HepG2 (cell line): Measurements from ENCODE around the gene MASP2. TPM values are rescaled to one million over a fixed set of nuclear protein-coding genes. Genes with fewer than 3 reads are reported as not detected.
A peak's percentile ranks its signal among the peaks of the same experiment; 100 is the strongest.

ENCODE experiments used
- ATAC-seq: fragments of 200-7000 bp; cut with Tn5 transposase; 3 replicates; pipeline ENCODE4 v1.9.1; 2020; ENCODE audit warnings: mild to moderate bottlenecking, moderate library complexity
- BruUV-seq: library from RNA; stranded (reverse); fragments of 400-500 nt; replicated peaks from 2 replicates; lab custom pipeline; 2021; lab: Mats Ljungman, UMichigan
- CTCF ChIA-PET: fragments of 300-600 bp; formaldehyde crosslinking; extraction: SDS; loops from one replicate; lab custom pipeline; 2021; ENCODE audit warnings: low total read pairs, inconsistent platforms, low intra/inter-chr PET ratio; lab: Yijun Ruan, JAX
- POLR2A ChIA-PET: fragments of 350-600 bp; sonication (Branson Sonifier 250); formaldehyde crosslinking; loops from one replicate; lab custom pipeline; 2020; ENCODE audit warnings: antibody characterized with exemption, inconsistent platforms; lab: Yijun Ruan, JAX
- DNase-seq: peaks from one replicate; pipeline ENCODE4 v3.0.0-alpha.2; 2015; ENCODE audit warnings: low spot score
- FAIRE-seq: peaks from 3 replicates; lab custom pipeline; 2011; peaks lifted over from hg19 to GRCh38; lab: Jason Lieb, UNC
- H2AFZ ChIP-seq: one replicate; pipeline ENCODE4 v1.6.1; 2011; ENCODE audit warnings: low read length, inconsistent platforms
- H3K27ac ChIP-seq: fragments of 300-600 bp; 3 replicates; pipeline ENCODE4 v1.8.0; 2011; ENCODE audit warnings: mixed run types, mild to moderate bottlenecking, mixed read lengths, low read length, inconsistent platforms; ENCODE audit not compliant: insufficient read depth; ENCODE audit errors: extremely low read length
- H3K27me3 ChIP-seq, 2 experiments: fragments of 200-600 bp in 1 of 2; 2 replicates in 1 of 2; 3 replicates in 1 of 2; pipeline versions ENCODE4 v1.6.0 to v1.8.0; 2011; ENCODE audit warnings: low read length in 2 of 2, mild to moderate bottlenecking in 2 of 2, moderate library complexity in 2 of 2, inconsistent platforms in 1 of 2; ENCODE audit not compliant: insufficient read depth in 2 of 2, control insufficient read depth in 1 of 2
- H3K36me3 ChIP-seq, 2 experiments: fragments of 200-600 bp in 1 of 2; replicated peaks in 1 of 2; 2 replicates in 1 of 2; 3 replicates in 1 of 2; pipeline versions ENCODE4 v1.5.1 to v1.8.0; 2011; ENCODE audit warnings: low read length in 2 of 2, inconsistent platforms in 1 of 2; ENCODE audit not compliant: insufficient read depth in 2 of 2, control insufficient read depth in 1 of 2
- H3K4me1 ChIP-seq: 2 replicates; pipeline ENCODE4 v1.5.1; 2012; ENCODE audit warnings: low read length, inconsistent platforms; ENCODE audit not compliant: insufficient read depth
- H3K4me2 ChIP-seq: 2 replicates; pipeline ENCODE4 v1.6.0; 2011; ENCODE audit warnings: low read depth, low read length, inconsistent platforms
- H3K4me3 ChIP-seq, 3 experiments: fragments of 200-600 bp in 1 of 3; sonication (generic), shearing (Covaris generic) in 1 of 3; replicated peaks in 1 of 3; 2 replicates each; pipeline ENCODE4 v1.5.1; 2011 to 2016; ENCODE audit warnings: low read length in 3 of 3, inconsistent platforms in 2 of 3, low read depth in 2 of 3, mild to moderate bottlenecking in 2 of 3, control low read depth in 1 of 3, mixed read lengths in 1 of 3; ENCODE audit not compliant: insufficient read depth in 1 of 3
- H3K79me2 ChIP-seq: one replicate; pipeline ENCODE4 v1.6.1; 2011; ENCODE audit warnings: low read length, inconsistent platforms; ENCODE audit not compliant: insufficient read depth
- H3K9ac ChIP-seq: 2 replicates; pipeline ENCODE4 v1.6.0; 2011; ENCODE audit warnings: mild to moderate bottlenecking, low read depth, low read length, inconsistent platforms; ENCODE audit not compliant: insufficient read depth
- H3K9me3 ChIP-seq: 2 replicates; pipeline ENCODE4 v1.5.1; 2012; ENCODE audit warnings: mild to moderate bottlenecking, low read length
- H4K20me1 ChIP-seq: 2 replicates; pipeline ENCODE4 v1.6.0; 2011; ENCODE audit warnings: inconsistent platforms, mild to moderate bottlenecking, low read length, moderate library complexity; ENCODE audit not compliant: insufficient read depth
- CHD4 ChIP-seq: fragments of 200-600 bp; sonication (generic); IDR thresholded peaks from 2 replicates; pipeline ENCODE4 v1.7.0; 2017; ENCODE audit warnings: mild to moderate bottlenecking, low read length, borderline replicate concordance
- MAZ ChIP-seq, 2 experiments: sonication (generic) in 1 of 2; formaldehyde crosslinking in 1 of 2; IDR thresholded peaks; 2 replicates each; pipeline versions ENCODE4 v1.5.0 to v1.6.1; 2012 to 2020; ENCODE audit warnings: low read depth in 2 of 2, mild to moderate bottlenecking in 2 of 2, borderline replicate concordance in 1 of 2, improper control_type of control experiment in 1 of 2, low read length in 1 of 2, missing genetic modification reagents in 1 of 2, moderate library complexity in 1 of 2
- NR2F6 ChIP-seq, 2 experiments: IDR thresholded peaks; 2 replicates each; pipeline ENCODE4 v1.6.1; 2016; ENCODE audit warnings: antibody characterized with exemption in 1 of 2, mild to moderate bottlenecking in 1 of 2
- PBX2 ChIP-seq: IDR thresholded peaks from 2 replicates; pipeline ENCODE4 v1.6.1; 2016; ENCODE audit warnings: control low read depth
- RBM22 ChIP-seq: fragments of 200-400 bp; formaldehyde crosslinking; optimal IDR thresholded peaks from 2 replicates; pipeline ENCODE3; 2017; ENCODE audit warnings: mild to moderate bottlenecking, low read length, moderate library complexity
- ZNF24 ChIP-seq: fragments of 450-650 bp; IDR thresholded peaks from 2 replicates; pipeline ENCODE4 v1.6.1; 2017; ENCODE audit warnings: antibody characterized with exemption, mild to moderate bottlenecking
- ZNF263 ChIP-seq: sonication (generic); formaldehyde crosslinking; IDR thresholded peaks from 2 replicates; pipeline ENCODE4 v1.4.0; 2020; ENCODE audit warnings: missing genetic modification reagents
- ZNF460 ChIP-seq: sonication (generic); formaldehyde crosslinking; IDR thresholded peaks from 2 replicates; pipeline ENCODE4 v1.5.1; 2020; ENCODE audit warnings: missing genetic modification reagents, mild to moderate bottlenecking, borderline replicate concordance
- ZNF646 ChIP-seq: sonication (generic); formaldehyde crosslinking; IDR thresholded peaks from 2 replicates; pipeline ENCODE4 v1.9.0; 2021; ENCODE audit warnings: mild to moderate bottlenecking, missing genetic modification reagents
- ZNF770 ChIP-seq: sonication (generic); formaldehyde crosslinking; IDR thresholded peaks from 2 replicates; pipeline ENCODE4 v1.5.0; 2020; ENCODE audit warnings: mild to moderate bottlenecking, missing genetic modification reagents
- ZNF788 ChIP-seq: sonication (generic); formaldehyde crosslinking; IDR thresholded peaks from 2 replicates; pipeline ENCODE4 v1.5.0; 2020; ENCODE audit warnings: mild to moderate bottlenecking, missing genetic modification reagents, borderline replicate concordance
- WGBS: methylation state at CpG from one replicate; pipeline ENCODE4 v1.1.6; 2017; ENCODE audit warnings: low lambda C conversion rate; 5-methylcytosine and 5-hydroxymethylcytosine counted together
- in situ Hi-C: cut with HindIII; loops from 2 replicates; pipeline ENCODE4 v1.10.0; 2017; ENCODE audit warnings: low pct_unique_long_range_greater_than_20kb; ENCODE audit not compliant: extremely low pct_ligation_motif_present
- intact Hi-C: fragments of 100-400 bp; cut with micrococcal nuclease; formaldehyde crosslinking; loops from one replicate; pipeline ENCODE4 v1.10.0; 2022; ENCODE audit not compliant: unreplicated experiment
- polyA plus RNA-seq, 8 experiments: library from polyadenylated mRNA; depleted of rRNA in 3 of 8; stranded (reverse) in 7 of 8; unstranded in 1 of 8; fragments of >200 nt; fragmentation: Illumina TruSeq in 4 of 8; extraction: Trizol in 4 of 8; gene quantifications; 2 replicates each; pipeline versions ENCODE4 v1.2.1 to v1.2.3, GENCODE V29; 2011 to 2016; ENCODE audit warnings: low read depth in 4 of 8, missing spikeins in 1 of 8, mixed read lengths in 1 of 8; ENCODE audit not compliant: insufficient read depth in 1 of 8
- total RNA-seq, 5 experiments: library from RNA; depleted of rRNA; stranded (reverse); fragments of >200 nt; fragmentation: Illumina TruSeq; extraction: Trizol; gene quantifications; 2 replicates each; pipeline ENCODE4 v1.2.3, GENCODE V29; 2016; ENCODE audit warnings: low read depth in 1 of 5

The MASP2 gene
- total and polyA plus RNA-seq, 2 of the 13 experiments (the other 11 are each of a cell fraction or from before 2014, with no cell fraction given): 7.1 to 11.8 TPM

GRCh38 chr1:11045428-11046269 lies 1.4 kb downstream of the MASP2 start:
- DNase-seq: no peak
- no peaks in the 10 kb centered on the region for H4K20me1 ChIP-seq
- peak overlapping the region; percentile 76 for H3K9ac ChIP-seq
- in situ Hi-C loops: loop anchor here (25.0 kb wide), 1 partner anchor 592 kb away; no protein-coding TSS in a partner anchor
- FAIRE-seq: no peak
- POLR2A ChIA-PET: interaction anchor here (1.5 to 3.0 kb wide), 4 partner anchors 10 to 54 kb away, joined by 3 to 18 read pairs (median 12); partner anchors contain the start of genes EXOSC10, SRM and TARDBP
- no TSS peak for BruUV-seq
- no peak overlapping the region for H2AFZ ChIP-seq
- peak overlapping the region in 1 of 3 experiments; percentile 72; a peak in 1 of 6 replicates for H3K4me3 ChIP-seq
- no peaks in the 10 kb centered on the region for H3K27me3 ChIP-seq
- no peaks in the 10 kb centered on the region for H3K36me3 ChIP-seq
- 82% methylated on average over 25 of the region's 32 CpGs for WGBS
- peaks cover 28% of the 10 kb centered on the region for H3K4me1 ChIP-seq
- H3K79me2 ChIP-seq: no peaks in the 10 kb centered on the region
- no peaks in the 10 kb centered on the region for H3K9me3 ChIP-seq
- peak overlapping the region; percentile 85 for H3K27ac ChIP-seq
- intact Hi-C loops: no loop called here
- CTCF ChIA-PET: no interaction called here
- peak overlapping the region; percentile 80 for H3K4me2 ChIP-seq
- peak; percentile 3; the same call in 1 of the 3 replicates for ATAC-seq
- TF ChIP-seq ZNF263 (CRISPR knock-in tag) (no peak), NR2F6 (IDR thresholded peaks at IDR 0.05) (0 out of 2 replicates have a peak, but pooled peaks have one; percentile 55), NR2F6 (CRISPR knock-in tag; IDR thresholded peaks at IDR 0.05) (no peak), MAZ (IDR thresholded peaks at IDR 0.05; ENCODE audit: borderline replicate concordance, low read depth, low read length) (no peak), MAZ (CRISPR knock-in tag; IDR thresholded peaks at IDR 0.05; ENCODE audit: low read depth) (0 out of 2 replicates have a peak, but pooled peaks have one; percentile 1), ZNF460 (CRISPR knock-in tag) (peak; percentile 94), ZNF770 (peak; percentile 49), ZNF24 (no peak), ZNF788 (CRISPR knock-in tag) (peak; percentile 16; the same call in 1 of the 2 replicates), ZNF646 (CRISPR knock-in tag) (no peak), PBX2 (CRISPR knock-in tag) (0 out of 2 replicates have a peak, but pooled peaks have one; percentile 55), CHD4 (0 out of 2 replicates have a peak, but pooled peaks have one; percentile 32), RBM22 (no peak)
